ENCODE data around the gene KRTAP1-1. TPM values are rescaled to one million over a fixed set of nuclear protein-coding genes. Genes with fewer than 3 reads are reported as not detected.
"Not testable (repeated sequence)": the region's sequence is repeated elsewhere in the genome, so short reads cannot be mapped to it uniquely, and the experiment has no call there.

KRTAP1-1 gene
- total and polyA plus RNA-seq, 2 of the 8 experiments (the other 6 are each of a cell fraction or from before 2014, with no cell fraction given), result not detected

GRCh38 chr17:41046735-41047465 is 5.7 kb upstream of the KRTAP1-1 start, which contains the start of gene KRTAP2-1:
TSS of gene KRTAP2-1 (minus strand) at chr17:41047316. CDS start at chr17:41047267, 49 bp downstream.
- H3K79me1 ChIP-seq (ENCODE audit: low read depth, low read length); FAIRE-seq; H3K27me3 ChIP-seq (replicated peaks in 1 of 4; ENCODE audit: control insufficient read depth in 3 of 4, extremely low read depth in 1 of 4, insufficient read depth in 3 of 4, low read length in 3 of 4); H3K9me3 ChIP-seq (ENCODE audit: insufficient read depth in 2 of 2, low read depth in 1 of 2, low read length in 1 of 2); H2AFZ ChIP-seq (ENCODE audit: low read length); H2BK5ac ChIP-seq (ENCODE audit: low read depth, low read length); H2BK120ac ChIP-seq (replicated peaks; ENCODE audit: low read depth, low read length); H4K91ac ChIP-seq (replicated peaks; ENCODE audit: insufficient read length, low read length); H2BK12ac ChIP-seq (ENCODE audit: low read depth, low read length); H2AK5ac ChIP-seq (ENCODE audit: low read depth, low read length); H3K4me3 ChIP-seq (ENCODE audit: extremely low read depth in 1 of 4, insufficient read depth in 2 of 4, low read depth in 3 of 4, low read length in 4 of 4); H3K36me3 ChIP-seq (ENCODE audit: control insufficient read depth in 2 of 4, insufficient read depth in 4 of 4, low read length in 3 of 4); H3K56ac ChIP-seq (replicated peaks; ENCODE audit: insufficient read length, low read depth, low read length); H2BK15ac ChIP-seq (ENCODE audit: low read length); H3K4me1 ChIP-seq (replicated peaks in 1 of 4; ENCODE audit: control insufficient read depth in 3 of 4, insufficient read depth in 4 of 4, low read length in 3 of 4); H4K20me1 ChIP-seq (replicated peaks in 1 of 2; ENCODE audit: control insufficient read depth in 1 of 2, insufficient read depth in 2 of 2, low read length in 2 of 2); H3K14ac ChIP-seq (ENCODE audit: insufficient read length); H2BK20ac ChIP-seq (ENCODE audit: low read length); H3K79me2 ChIP-seq (ENCODE audit: control insufficient read depth in 1 of 2, insufficient read depth in 2 of 2, low read length in 2 of 2); H3K23me2 ChIP-seq (ENCODE audit: low read depth, low read length); H3K4me2 ChIP-seq (ENCODE audit: insufficient read depth in 1 of 2, low read depth in 2 of 2, low read length in 2 of 2); H3K4ac ChIP-seq (replicated peaks; ENCODE audit: insufficient read length, low read depth, low read length); H3K9ac ChIP-seq (replicated peaks in 1 of 4; ENCODE audit: extremely low read depth in 1 of 4, low read depth in 3 of 4, low read length in 3 of 4); H3K27ac ChIP-seq (ENCODE audit: low read depth, low read length); H3K18ac ChIP-seq (ENCODE audit: extremely low read depth, low read length); H3K23ac ChIP-seq (ENCODE audit: insufficient read length); H4K5ac ChIP-seq (ENCODE audit: insufficient read length, low read depth, low read length); DNase-seq (ENCODE audit: low read depth in 1 of 2, low spot score in 2 of 2): not testable (repeated sequence)
- ChIA-PET POLR2A (ENCODE audit: partially characterized antibody) (interaction anchor here (0.6 kb wide), 1 partner anchor 195 kb away, joined by 5 read pairs; no protein-coding TSS in a partner anchor), CTCF (ENCODE audit: partially characterized antibody) (interaction anchor here (0.5 kb wide), 1 partner anchor 12 kb away, joined by 3 read pairs; no protein-coding TSS in a partner anchor)
- 0 out of 2 replicates have a peak within 1 kb of the TSS, but pooled peaks have one; percentile 51 for H4K8ac ChIP-seq (ENCODE audit: extremely low read depth, insufficient read depth, low read length)
- 83% methylated on average over 10 of the region's 33 CpGs; no CpG with 5 or more reads in 1 of the 2 experiments for WGBS, 2 experiments (ENCODE audit: extremely low coverage in 1 of 2, insufficient coverage in 1 of 2, insufficient read length in 1 of 2, insufficient replicate concordance in 2 of 2, low coverage in 1 of 2, low lambda C conversion rate in 2 of 2, missing lambda C conversion rate in 1 of 2)

All from H1 (cell line).